ENCODE measurements around the gene FITM1. TPM values are rescaled to one million over a fixed set of nuclear protein-coding genes. Genes with fewer than 3 reads are reported as not detected.

FITM1 gene
- total RNA-seq, 1 experiment from 2014 or later = 0.47 TPM

DNA sequence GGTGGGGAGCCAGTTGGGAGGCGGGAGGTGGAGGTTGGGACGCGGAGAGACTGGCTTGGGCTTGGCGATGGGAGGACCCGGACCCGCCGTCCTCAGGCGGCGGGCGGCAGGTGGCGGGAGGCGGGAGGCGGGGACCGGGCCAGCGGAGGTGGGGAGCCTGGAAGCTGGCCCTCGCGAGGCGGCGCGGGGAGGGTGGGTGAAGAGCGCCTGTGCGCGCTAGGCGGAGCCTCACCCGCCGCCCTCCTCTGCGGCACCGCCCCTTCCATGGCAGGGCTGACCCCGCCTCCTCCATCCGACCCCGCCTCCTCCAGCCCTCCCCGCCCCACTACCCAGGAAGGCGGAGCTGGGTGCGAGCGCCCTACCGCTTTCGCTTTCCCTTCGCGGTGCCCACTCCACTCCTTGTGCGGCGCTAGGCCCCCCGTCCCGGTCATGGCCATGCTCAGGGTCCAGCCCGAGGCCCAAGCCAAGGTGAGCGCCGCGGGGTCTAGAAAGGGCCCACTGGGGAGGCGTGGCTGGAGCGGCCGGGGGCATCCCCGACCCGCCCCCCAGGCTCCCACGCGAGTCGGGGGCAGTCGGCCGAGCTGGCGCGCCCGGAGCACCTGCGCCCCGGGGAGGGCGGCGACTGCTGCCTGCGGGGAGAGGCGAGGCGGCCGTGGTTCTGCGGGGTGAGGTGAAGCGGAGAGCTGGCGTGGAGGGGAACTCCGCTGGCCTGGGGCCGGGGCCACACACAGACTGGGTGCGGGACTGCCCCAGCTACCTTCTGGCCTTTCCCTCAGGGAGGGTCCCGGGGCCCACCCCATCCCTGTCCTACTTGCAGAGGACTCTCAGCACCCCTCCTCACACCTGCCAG is 5.6 kb downstream of the FITM1 start, which contains the start of gene PSME1:
Gene PSME1, plus strand, starts transcription at position 361 of the 850 bp plus-strand sequence. Its CDS starts 69 bp downstream, at position 430.
- Mint-ChIP-seq H3K9me3 (ENCODE audit: unreplicated experiment) (no peaks in the 10 kb centered on the region), H3K27ac (ENCODE audit: low read depth, unreplicated experiment) (peak within 1 kb of the TSS; percentile 86), H3K27me3 (ENCODE audit: insufficient read depth, unreplicated experiment) (no peaks in the 10 kb centered on the region), H3K36me3 (ENCODE audit: insufficient read depth, unreplicated experiment) (peaks cover 26% of the 10 kb centered on the region), H3K4me3 (ENCODE audit: unreplicated experiment) (peak within 1 kb of the TSS; percentile 75), H3K4me1 (ENCODE audit: insufficient read depth, unreplicated experiment) (peaks cover 42% of the 10 kb centered on the region)
- TF ChIP-seq, protein P1, sequence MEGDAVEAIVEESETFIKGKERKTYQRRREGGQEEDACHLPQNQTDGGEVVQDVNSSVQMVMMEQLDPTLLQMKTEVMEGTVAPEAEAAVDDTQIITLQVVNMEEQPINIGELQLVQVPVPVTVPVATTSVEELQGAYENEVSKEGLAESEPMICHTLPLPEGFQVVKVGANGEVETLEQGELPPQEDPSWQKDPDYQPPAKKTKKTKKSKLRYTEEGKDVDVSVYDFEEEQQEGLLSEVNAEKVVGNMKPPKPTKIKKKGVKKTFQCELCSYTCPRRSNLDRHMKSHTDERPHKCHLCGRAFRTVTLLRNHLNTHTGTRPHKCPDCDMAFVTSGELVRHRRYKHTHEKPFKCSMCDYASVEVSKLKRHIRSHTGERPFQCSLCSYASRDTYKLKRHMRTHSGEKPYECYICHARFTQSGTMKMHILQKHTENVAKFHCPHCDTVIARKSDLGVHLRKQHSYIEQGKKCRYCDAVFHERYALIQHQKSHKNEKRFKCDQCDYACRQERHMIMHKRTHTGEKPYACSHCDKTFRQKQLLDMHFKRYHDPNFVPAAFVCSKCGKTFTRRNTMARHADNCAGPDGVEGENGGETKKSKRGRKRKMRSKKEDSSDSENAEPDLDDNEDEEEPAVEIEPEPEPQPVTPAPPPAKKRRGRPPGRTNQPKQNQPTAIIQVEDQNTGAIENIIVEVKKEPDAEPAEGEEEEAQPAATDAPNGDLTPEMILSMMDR (IDR thresholded peaks at IDR 0.05; ENCODE audit: unreplicated experiment) = no peak
- ChIA-PET CTCF (interaction anchor here (0.6 to 1.8 kb wide), 10 partner anchors 9 to 135 kb away, joined by 3 to 9 read pairs (median 4); partner anchors contain the start of genes IRF9 and PSME2), POLR2A (interaction anchor here (0.7 to 12.5 kb wide), 18 partner anchors 8 to 1306 kb away, joined by 3 to 252 read pairs (median 6); partner anchors contain the start of genes AP1G2, CHMP4A, DCAF11 and GMPR2)
- peak; percentile 89 for DNase-seq (ENCODE audit: unreplicated experiment)
- no TSS peak for BruUV-seq (replicated peaks)
- intact Hi-C loops (cut with micrococcal nuclease) = no loop called here

DNA sequence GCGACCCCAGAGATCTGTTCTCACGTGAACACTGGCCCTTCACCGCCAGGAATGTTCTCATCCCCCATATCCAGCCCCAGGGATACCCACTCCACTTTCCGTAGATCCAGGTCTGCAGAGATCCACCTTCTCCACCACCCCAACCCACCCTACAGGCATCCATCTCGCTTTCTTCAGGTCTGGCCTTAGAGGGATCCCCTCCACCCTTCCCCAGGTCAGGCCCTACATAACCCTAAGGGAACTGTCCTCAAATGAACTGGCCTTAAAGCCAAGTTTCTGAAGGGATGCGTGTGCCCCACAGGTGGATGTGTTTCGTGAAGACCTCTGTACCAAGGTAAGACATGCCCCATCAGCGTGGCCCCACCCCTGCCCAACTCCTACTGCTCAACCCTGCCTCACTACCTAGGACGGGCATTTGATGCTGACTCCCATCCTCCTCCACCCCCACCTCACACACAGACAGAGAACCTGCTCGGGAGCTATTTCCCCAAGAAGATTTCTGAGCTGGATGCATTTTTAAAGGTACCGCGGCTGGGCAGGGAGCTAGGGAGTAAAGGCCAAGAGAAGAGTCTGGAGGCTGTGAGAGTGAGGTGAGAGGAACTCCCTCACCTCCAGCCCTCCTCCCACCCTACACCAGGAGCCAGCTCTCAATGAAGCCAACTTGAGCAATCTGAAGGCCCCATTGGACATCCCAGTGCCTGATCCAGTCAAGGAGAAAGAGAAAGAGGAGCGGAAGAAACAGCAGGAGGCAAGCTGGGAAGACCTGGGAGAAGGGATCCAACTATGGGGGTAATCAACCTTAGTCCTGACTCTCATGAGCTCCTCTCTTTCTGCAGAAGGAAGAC is 6.4 kb downstream of the FITM1 start:
- no peak for DNase-seq (ENCODE audit: unreplicated experiment)
- TF ChIP-seq, protein P1 (IDR thresholded peaks at IDR 0.05; ENCODE audit: unreplicated experiment) = no peak
- peaks cover 26% of the 10 kb centered on the region for H3K36me3 Mint-ChIP-seq (ENCODE audit: insufficient read depth, unreplicated experiment)
- peak overlapping the region; percentile 75 for H3K4me3 Mint-ChIP-seq (ENCODE audit: unreplicated experiment)
- BruUV-seq (replicated peaks) = no TSS peak
- CTCF ChIA-PET = interaction anchor here (0.6 to 1.8 kb wide), 8 partner anchors 8 to 232 kb away, joined by 3 to 9 read pairs (median 4); partner anchors contain the start of genes CIDEB, DCAF11 and RNF31
- H3K27ac Mint-ChIP-seq (ENCODE audit: low read depth, unreplicated experiment) = peak overlapping the region; percentile 86
- no peaks in the 10 kb centered on the region for H3K9me3 Mint-ChIP-seq (ENCODE audit: unreplicated experiment)
- intact Hi-C loops (cut with micrococcal nuclease) = no loop called here
- H3K27me3 Mint-ChIP-seq (ENCODE audit: insufficient read depth, unreplicated experiment) = no peaks in the 10 kb centered on the region
- peaks cover 41% of the 10 kb centered on the region for H3K4me1 Mint-ChIP-seq (ENCODE audit: insufficient read depth, unreplicated experiment)
- POLR2A ChIA-PET = interaction anchor here (0.7 to 12.5 kb wide), 17 partner anchors 10 to 816 kb away, joined by 3 to 252 read pairs (median 6); partner anchors contain the start of genes AP1G2, CHMP4A, DCAF11 and GMPR2

DNA sequence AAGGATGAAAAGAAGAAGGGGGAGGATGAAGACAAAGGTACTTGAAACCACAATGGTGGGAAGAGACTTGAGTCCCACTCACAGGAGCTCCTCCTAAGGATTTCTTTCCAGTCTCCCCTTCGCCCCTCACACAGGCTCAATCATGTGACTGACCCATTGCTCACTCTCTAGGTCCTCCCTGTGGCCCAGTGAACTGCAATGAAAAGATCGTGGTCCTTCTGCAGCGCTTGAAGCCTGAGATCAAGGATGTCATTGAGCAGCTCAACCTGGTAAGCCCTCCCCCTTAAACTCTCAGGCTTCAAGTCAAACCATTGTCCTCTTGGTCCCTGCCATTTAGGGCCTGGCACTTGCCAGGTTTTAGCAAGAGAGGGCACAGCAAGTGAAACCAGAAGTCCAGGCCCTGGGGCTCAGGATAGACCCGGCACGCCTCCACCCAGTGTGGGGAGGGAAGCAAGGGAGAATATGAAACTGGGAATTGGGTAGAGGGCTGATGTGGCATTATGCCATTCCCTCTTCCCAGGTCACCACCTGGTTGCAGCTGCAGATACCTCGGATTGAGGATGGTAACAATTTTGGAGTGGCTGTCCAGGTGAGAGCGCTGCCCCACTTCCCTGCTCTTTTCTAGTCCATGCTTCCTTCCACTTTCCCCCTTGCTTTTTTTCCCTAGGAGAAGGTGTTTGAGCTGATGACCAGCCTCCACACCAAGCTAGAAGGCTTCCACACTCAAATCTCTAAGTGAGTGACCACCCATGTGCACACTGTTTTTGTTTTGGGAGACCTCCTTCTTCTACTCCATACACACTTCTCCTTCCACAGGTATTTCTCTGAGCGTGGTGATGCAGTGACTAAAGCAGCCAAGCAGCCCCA is 7.3 kb downstream of the FITM1 start:
- H3K4me3 Mint-ChIP-seq (ENCODE audit: unreplicated experiment) = peak overlapping the region; percentile 75
- intact Hi-C loops (cut with micrococcal nuclease) = no loop called here
- no peaks in the 10 kb centered on the region for H3K9me3 Mint-ChIP-seq (ENCODE audit: unreplicated experiment)
- peaks cover 26% of the 10 kb centered on the region for H3K36me3 Mint-ChIP-seq (ENCODE audit: insufficient read depth, unreplicated experiment)
- ChIA-PET POLR2A (interaction anchor here (0.9 to 12.5 kb wide), 7 partner anchors 9 to 136 kb away, joined by 3 to 252 read pairs (median 6); partner anchors contain the start of genes CHMP4A, DCAF11, IPO4 and NRL), CTCF (interaction anchor here (0.6 to 2.4 kb wide), 6 partner anchors 9 to 170 kb away, joined by 3 to 12 read pairs (median 5); partner anchors contain the start of genes CIDEB, DCAF11, IRF9 and RNF31)
- H3K27ac Mint-ChIP-seq (ENCODE audit: low read depth, unreplicated experiment) = peak overlapping the region; percentile 86
- H3K27me3 Mint-ChIP-seq (ENCODE audit: insufficient read depth, unreplicated experiment) = no peaks in the 10 kb centered on the region
- BruUV-seq (replicated peaks) = no TSS peak
- H3K4me1 Mint-ChIP-seq (ENCODE audit: insufficient read depth, unreplicated experiment) = peaks cover 35% of the 10 kb centered on the region
- TF ChIP-seq, protein P1 (IDR thresholded peaks at IDR 0.05; ENCODE audit: unreplicated experiment) = no peak
- no peak for DNase-seq (ENCODE audit: unreplicated experiment)

Data from MCF 10A (cell line).